HepG2 (cell line): ENCODE measurements around the gene ADARB1. TPM values are rescaled to one million over a fixed set of nuclear protein-coding genes. Genes with fewer than 3 reads are reported as not detected.

Experiments used
- GATAD1 ChIP-seq: IDR thresholded peaks from 2 replicates; pipeline ENCODE4 v1.6.1; 2016; ENCODE audit warnings: missing genetic modification reagents, missing compliant biosample characterization
- MAF1 ChIP-seq: sonication (generic); formaldehyde crosslinking; IDR thresholded peaks from 2 replicates; pipeline ENCODE4 v1.5.0; 2020; ENCODE audit warnings: missing genetic modification reagents, borderline replicate concordance
- MTA1 ChIP-seq: sonication (generic); formaldehyde crosslinking; IDR thresholded peaks from 2 replicates; pipeline ENCODE4 v1.4.0; 2020; ENCODE audit warnings: missing genetic modification reagents, mild to moderate bottlenecking, borderline replicate concordance
- NONO ChIP-seq, 2 experiments: fragments of 450-650 bp in 1 of 2; sonication (generic) in 1 of 2; formaldehyde crosslinking in 1 of 2; IDR thresholded peaks in 1 of 2; conservative IDR thresholded peaks in 1 of 2; 2 replicates each; pipeline versions ENCODE4 v1.6.1 to v1.8.0; 2017 to 2022; ENCODE audit warnings: mild to moderate bottlenecking in 1 of 2, missing genetic modification reagents in 1 of 2, moderate library complexity in 1 of 2
- RBFOX2 ChIP-seq: fragments of 200-400 bp; formaldehyde crosslinking; IDR thresholded peaks from 2 replicates; pipeline ENCODE4 v1.6.1; 2017; ENCODE audit warnings: low read depth, mild to moderate bottlenecking, low read length
- ZFP90 ChIP-seq: sonication (generic); formaldehyde crosslinking; IDR thresholded peaks from 2 replicates; pipeline ENCODE4 v1.8.0; 2022; ENCODE audit warnings: missing genetic modification reagents, mild to moderate bottlenecking, inconsistent platforms, borderline replicate concordance
- ZNF605 ChIP-seq: sonication (generic); formaldehyde crosslinking; IDR thresholded peaks from 2 replicates; pipeline ENCODE4 v1.8.0; 2022; ENCODE audit warnings: mild to moderate bottlenecking, missing genetic modification reagents
- ZNF749 ChIP-seq: sonication (generic); formaldehyde crosslinking; IDR thresholded peaks from 2 replicates; pipeline ENCODE4 v1.8.0; 2022; ENCODE audit warnings: mild to moderate bottlenecking, missing genetic modification reagents, moderate library complexity, borderline replicate concordance
- polyA plus RNA-seq, 8 experiments: library from polyadenylated mRNA; depleted of rRNA in 3 of 8; stranded (reverse) in 7 of 8; unstranded in 1 of 8; fragments of >200 nt; fragmentation: Illumina TruSeq in 4 of 8; extraction: Trizol in 4 of 8; gene quantifications; 2 replicates each; pipeline versions ENCODE4 v1.2.1 to v1.2.3, GENCODE V29; 2011 to 2016; ENCODE audit warnings: low read depth in 4 of 8, missing spikeins in 1 of 8, mixed read lengths in 1 of 8; ENCODE audit not compliant: insufficient read depth in 1 of 8
- total RNA-seq, 5 experiments: library from RNA; depleted of rRNA; stranded (reverse); fragments of >200 nt; fragmentation: Illumina TruSeq; extraction: Trizol; gene quantifications; 2 replicates each; pipeline ENCODE4 v1.2.3, GENCODE V29; 2016; ENCODE audit warnings: low read depth in 1 of 5
- TF ChIP-seq, protein P1 (sequence below): sonication (generic); formaldehyde crosslinking; IDR thresholded peaks from 2 replicates; pipeline ENCODE4 v1.4.0; 2020; ENCODE audit warnings: mild to moderate bottlenecking, missing genetic modification reagents
- TF ChIP-seq, protein P2 (sequence below): IDR thresholded peaks from 2 replicates; pipeline ENCODE4 v1.6.1; 2016; ENCODE audit warnings: low read depth, missing genetic modification reagents, missing compliant biosample characterization
- TF ChIP-seq, protein P3 (sequence below): sonication (generic); formaldehyde crosslinking; IDR thresholded peaks from 2 replicates; pipeline ENCODE4 v1.4.0; 2020; ENCODE audit warnings: mild to moderate bottlenecking, low read depth, missing genetic modification reagents

ADARB1 gene
- total and polyA plus RNA-seq, 2 of the 13 experiments (the other 11 are each of a cell fraction or from before 2014, with no cell fraction given) = 6.6 to 10.0 TPM

DNA sequence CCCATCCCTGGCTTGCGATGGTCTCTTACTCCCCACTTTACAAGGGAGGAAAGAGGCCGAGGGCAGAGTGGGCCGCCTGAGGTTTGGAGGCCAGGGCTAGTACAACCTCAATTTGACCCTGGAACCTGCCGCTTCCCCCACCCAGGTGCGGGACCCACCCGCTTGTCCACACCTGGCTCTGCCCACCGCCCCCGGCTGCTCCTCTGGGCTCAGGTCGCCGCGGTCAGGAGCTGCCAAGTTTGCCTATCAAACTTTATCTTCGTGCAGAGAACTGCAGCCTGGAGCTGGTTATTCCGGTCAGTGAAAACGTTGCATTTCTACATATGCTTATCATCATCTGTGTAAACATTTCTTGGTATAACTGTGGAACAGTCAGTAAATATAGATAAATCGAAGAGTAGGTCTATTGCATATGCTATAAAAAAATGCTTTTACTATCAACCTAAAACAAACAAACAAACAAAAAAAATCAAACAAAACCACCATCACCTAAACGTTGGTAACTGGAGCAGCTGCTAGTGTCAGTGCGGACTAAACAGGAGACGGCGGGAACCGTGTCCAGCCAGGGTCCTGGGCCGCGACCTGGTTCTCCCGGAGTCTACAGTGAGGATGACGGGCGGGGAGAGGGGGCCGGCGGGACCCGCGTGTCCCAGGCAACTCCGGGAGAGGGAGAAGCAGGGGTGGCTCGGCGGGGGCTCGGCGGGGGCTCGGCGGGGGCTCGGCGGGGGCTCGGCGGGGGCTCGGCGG lies 906 bp upstream of the ADARB1 start (continued):
- TF ChIP-seq, protein P1, sequence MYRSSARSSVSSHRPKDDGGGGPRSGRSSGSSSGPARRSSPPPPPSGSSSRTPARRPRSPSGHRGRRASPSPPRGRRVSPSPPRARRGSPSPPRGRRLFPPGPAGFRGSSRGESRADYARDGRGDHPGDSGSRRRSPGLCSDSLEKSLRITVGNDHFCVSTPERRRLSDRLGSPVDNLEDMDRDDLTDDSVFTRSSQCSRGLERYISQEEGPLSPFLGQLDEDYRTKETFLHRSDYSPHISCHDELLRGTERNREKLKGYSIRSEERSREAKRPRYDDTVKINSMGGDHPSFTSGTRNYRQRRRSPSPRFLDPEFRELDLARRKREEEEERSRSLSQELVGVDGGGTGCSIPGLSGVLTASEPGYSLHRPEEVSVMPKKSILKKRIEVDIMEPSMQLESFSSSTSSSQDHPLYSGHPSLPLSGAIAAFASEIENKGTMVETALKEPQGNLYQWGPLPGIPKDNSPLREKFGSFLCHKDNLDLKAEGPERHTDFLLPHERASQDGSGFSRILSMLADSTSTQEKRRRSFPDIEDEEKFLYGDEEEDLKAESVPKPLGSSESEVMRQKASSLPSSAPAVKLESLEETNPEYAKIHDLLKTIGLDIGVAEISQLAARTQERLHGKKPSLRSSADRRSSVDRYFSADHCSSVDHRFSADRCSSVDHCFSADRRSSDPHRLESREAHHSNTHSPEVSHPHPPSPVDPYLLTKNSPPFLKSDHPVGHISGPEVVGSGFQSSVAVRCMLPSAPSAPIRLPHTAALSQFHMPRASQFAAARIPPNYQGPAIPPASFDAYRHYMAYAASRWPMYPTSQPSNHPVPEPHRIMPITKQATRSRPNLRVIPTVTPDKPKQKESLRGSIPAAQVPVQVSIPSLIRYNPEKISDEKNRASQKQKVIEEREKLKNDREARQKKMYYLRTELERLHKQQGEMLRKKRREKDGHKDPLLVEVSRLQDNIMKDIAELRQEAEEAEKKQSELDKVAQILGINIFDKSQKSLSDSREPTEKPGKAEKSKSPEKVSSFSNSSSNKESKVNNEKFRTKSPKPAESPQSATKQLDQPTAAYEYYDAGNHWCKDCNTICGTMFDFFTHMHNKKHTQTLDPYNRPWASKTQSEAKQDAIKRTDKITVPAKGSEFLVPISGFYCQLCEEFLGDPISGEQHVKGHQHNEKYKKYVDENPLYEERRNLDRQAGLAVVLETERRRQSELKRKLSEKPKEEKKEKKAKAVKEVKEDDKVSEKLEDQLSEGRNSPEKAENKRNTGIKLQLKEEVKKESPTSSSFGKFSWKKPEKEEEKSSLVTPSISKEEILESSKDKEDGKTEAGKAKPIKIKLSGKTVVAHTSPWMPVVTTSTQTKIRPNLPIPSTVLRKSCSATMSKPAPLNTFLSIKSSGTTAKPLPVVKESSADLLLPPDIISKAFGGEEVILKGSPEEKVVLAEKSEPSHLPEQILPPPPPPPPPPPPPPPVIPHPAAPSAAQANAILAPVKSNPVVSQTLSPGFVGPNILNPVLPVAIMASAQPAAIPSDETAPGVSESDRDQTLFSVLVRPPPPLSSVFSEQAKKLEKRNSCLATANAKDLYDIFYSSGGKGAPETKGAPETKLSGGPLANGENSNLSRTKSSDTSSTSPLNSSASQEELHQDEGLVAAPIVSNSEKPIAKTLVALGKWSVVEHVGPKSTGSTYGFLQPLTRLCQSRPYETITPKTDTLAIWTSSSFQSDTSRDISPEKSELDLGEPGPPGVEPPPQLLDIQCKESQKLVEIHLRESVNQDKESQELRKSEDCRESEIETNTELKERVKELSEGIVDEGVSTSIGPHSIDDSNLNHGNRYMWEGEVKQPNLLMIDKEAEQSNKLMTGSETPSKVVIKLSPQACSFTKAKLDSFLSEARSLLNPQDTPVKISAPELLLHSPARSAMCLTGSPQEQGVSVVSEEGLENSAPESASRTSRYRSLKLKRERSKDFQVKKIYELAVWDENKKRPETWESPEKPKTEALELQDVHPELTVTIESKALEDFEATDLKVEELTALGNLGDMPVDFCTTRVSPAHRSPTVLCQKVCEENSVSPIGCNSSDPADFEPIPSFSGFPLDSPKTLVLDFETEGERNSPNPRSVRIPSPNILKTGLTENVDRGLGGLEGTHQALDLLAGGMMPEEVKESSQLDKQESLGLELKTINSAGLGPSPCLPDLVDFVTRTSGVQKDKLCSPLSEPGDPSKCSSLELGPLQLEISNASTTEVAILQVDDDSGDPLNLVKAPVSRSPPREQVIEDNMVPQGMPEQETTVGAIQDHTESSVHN (CRISPR knock-in tag) = no peak
- TF ChIP-seq NONO (IDR thresholded peaks at IDR 0.05) (no peak), NONO (CRISPR knock-in tag; conservative IDR thresholded peaks at IDR 0.05) (0 out of 2 replicates have a peak, but pooled peaks have one; percentile 32), ZFP90 (no peak), ZNF605 (no peak), MAF1 (no peak), MTA1 (no peak), GATAD1 (CRISPR knock-in tag) (peak; percentile 7; the same call in 1 of the 2 replicates), ZNF749 (CRISPR knock-in tag) (no peak), RBFOX2 (no peak)
- TF ChIP-seq, protein P2, sequence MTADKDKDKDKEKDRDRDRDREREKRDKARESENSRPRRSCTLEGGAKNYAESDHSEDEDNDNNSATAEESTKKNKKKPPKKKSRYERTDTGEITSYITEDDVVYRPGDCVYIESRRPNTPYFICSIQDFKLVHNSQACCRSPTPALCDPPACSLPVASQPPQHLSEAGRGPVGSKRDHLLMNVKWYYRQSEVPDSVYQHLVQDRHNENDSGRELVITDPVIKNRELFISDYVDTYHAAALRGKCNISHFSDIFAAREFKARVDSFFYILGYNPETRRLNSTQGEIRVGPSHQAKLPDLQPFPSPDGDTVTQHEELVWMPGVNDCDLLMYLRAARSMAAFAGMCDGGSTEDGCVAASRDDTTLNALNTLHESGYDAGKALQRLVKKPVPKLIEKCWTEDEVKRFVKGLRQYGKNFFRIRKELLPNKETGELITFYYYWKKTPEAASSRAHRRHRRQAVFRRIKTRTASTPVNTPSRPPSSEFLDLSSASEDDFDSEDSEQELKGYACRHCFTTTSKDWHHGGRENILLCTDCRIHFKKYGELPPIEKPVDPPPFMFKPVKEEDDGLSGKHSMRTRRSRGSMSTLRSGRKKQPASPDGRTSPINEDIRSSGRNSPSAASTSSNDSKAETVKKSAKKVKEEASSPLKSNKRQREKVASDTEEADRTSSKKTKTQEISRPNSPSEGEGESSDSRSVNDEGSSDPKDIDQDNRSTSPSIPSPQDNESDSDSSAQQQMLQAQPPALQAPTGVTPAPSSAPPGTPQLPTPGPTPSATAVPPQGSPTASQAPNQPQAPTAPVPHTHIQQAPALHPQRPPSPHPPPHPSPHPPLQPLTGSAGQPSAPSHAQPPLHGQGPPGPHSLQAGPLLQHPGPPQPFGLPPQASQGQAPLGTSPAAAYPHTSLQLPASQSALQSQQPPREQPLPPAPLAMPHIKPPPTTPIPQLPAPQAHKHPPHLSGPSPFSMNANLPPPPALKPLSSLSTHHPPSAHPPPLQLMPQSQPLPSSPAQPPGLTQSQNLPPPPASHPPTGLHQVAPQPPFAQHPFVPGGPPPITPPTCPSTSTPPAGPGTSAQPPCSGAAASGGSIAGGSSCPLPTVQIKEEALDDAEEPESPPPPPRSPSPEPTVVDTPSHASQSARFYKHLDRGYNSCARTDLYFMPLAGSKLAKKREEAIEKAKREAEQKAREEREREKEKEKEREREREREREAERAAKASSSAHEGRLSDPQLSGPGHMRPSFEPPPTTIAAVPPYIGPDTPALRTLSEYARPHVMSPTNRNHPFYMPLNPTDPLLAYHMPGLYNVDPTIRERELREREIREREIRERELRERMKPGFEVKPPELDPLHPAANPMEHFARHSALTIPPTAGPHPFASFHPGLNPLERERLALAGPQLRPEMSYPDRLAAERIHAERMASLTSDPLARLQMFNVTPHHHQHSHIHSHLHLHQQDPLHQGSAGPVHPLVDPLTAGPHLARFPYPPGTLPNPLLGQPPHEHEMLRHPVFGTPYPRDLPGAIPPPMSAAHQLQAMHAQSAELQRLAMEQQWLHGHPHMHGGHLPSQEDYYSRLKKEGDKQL (CRISPR knock-in tag) = no peak
- TF ChIP-seq, protein P3, sequence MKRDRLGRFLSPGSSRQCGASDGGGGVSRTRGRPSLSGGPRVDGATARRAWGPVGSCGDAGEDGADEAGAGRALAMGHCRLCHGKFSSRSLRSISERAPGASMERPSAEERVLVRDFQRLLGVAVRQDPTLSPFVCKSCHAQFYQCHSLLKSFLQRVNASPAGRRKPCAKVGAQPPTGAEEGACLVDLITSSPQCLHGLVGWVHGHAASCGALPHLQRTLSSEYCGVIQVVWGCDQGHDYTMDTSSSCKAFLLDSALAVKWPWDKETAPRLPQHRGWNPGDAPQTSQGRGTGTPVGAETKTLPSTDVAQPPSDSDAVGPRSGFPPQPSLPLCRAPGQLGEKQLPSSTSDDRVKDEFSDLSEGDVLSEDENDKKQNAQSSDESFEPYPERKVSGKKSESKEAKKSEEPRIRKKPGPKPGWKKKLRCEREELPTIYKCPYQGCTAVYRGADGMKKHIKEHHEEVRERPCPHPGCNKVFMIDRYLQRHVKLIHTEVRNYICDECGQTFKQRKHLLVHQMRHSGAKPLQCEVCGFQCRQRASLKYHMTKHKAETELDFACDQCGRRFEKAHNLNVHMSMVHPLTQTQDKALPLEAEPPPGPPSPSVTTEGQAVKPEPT (CRISPR knock-in tag) = no peak
